SJCRH30 (cell line): ENCODE results near the gene ZSCAN1. TPM values are rescaled to one million over a fixed set of nuclear protein-coding genes. Genes with fewer than 3 reads are reported as not detected.
"Not testable (repeated sequence)": the region's sequence is repeated elsewhere in the genome, so short reads cannot be mapped to it uniquely, and the experiment has no call there.

ENCODE experiments used
- DNase-seq, 2 experiments: peaks; one replicate each; pipeline ENCODE4 v3.0.0-alpha.2; 2015 to 2020
- H3K27ac ChIP-seq: fragments of 250-450 bp; sonication (Bioruptor Pico); 2 replicates; pipeline ENCODE4 v1.5.1; 2020; ENCODE audit warnings: mild to moderate bottlenecking, moderate library complexity
- H3K27me3 ChIP-seq: fragments of 250-450 bp; sonication (Bioruptor Pico); 2 replicates; pipeline ENCODE4 v1.5.1; 2020; ENCODE audit warnings: mild to moderate bottlenecking, moderate library complexity
- H3K36me3 ChIP-seq: fragments of 250-450 bp; sonication (Bioruptor Pico); 2 replicates; pipeline ENCODE4 v1.5.1; 2020; ENCODE audit warnings: mild to moderate bottlenecking, moderate library complexity
- H3K4me1 ChIP-seq: fragments of 250-450 bp; sonication (Bioruptor Pico); 2 replicates; pipeline ENCODE4 v1.5.1; 2020; ENCODE audit warnings: mild to moderate bottlenecking, moderate library complexity
- H3K4me3 ChIP-seq: fragments of 250-450 bp; sonication (Bioruptor Pico); 2 replicates; pipeline ENCODE4 v1.5.1; 2020; ENCODE audit warnings: mild to moderate bottlenecking, moderate library complexity
- H3K9me3 ChIP-seq: fragments of 250-450 bp; sonication (Bioruptor Pico); replicated peaks from 2 replicates; pipeline ENCODE4 v1.5.1; 2020; ENCODE audit warnings: mild to moderate bottlenecking, moderate library complexity
- total RNA-seq: library from RNA; depleted of rRNA; stranded (reverse); fragments of >200 nt; shearing (Covaris generic); gene quantifications from 2 replicates; pipeline ENCODE4 v1.2.3, GENCODE V29; 2014; rRNA removed

The ZSCAN1 gene, protein sequence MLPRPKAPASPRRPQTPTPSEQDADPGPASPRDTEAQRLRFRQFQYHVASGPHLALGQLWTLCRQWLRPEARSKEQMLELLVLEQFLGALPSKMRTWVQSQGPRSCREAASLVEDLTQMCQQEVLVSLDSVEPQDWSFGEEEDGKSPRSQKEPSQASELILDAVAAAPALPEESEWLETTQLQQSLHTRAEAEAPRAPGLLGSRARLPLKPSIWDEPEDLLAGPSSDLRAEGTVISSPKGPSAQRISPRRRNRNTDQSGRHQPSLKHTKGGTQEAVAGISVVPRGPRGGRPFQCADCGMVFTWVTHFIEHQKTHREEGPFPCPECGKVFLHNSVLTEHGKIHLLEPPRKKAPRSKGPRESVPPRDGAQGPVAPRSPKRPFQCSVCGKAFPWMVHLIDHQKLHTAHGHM
- not detected in 2 replicates for total RNA-seq

DNA sequence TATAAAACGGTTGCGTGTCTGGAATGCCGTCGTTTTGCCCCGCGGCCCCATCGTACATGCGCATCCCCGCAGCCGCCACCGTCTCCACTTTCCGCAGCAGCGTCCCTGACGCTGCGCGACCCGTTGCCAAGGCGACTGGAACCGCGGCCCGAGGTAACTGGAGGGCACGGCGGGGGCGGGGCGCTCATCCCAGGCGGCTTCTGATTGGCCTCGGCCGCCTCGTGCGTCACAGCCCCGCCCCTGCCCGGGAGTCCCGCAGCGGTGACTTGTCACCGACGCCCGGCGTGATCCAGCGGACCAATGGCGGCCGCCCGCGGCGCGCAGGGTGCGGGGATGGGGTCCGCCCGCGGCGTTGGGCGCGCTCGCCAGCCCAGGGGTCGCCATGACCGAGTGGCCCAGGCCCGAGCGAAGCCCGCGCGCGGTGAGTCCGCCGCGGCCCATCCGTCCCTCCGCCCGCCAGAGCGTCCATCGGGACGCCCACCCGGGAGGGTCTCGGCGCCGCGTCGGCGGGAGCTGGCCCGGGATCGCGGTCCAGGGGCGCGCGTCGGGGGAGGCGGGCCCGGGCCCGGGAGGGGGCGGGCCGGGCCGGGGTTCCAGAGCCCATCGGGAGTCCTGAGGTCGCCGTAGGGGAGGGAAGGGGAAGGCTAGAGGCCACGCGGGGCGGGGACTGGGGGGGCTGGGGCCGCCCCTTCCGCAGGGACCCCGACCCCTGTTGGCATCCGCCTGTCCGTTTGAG is at the start of gene ZSCAN1:
ZSCAN1 (plus strand) TSS at position 285 of the 736 bp plus-strand sequence. CDS start 3,812 bp downstream, outside the sequence.
- H3K4me3 ChIP-seq = peak within 1 kb of the TSS; percentile 36; the same call in 1 of the 2 replicates
- no peaks in the 10 kb centered on the region for H3K9me3 ChIP-seq
- H3K4me1 ChIP-seq = no peaks in the 10 kb centered on the region
- no peaks in the 10 kb centered on the region for H3K36me3 ChIP-seq
- no peak within 1 kb of the TSS for H3K27ac ChIP-seq
- peak; percentile 50 to 61 for DNase-seq
- H3K27me3 ChIP-seq = no peaks in the 10 kb centered on the region

GRCh38 chr19:57992841-57993240 is 41.0 kb upstream of the ZSCAN1 start:
- DNase-seq = no peak
- Histone ChIP-seq H3K27me3 (no peaks in the 10 kb centered on the region), H3K4me3 (no peak overlapping the region), H3K27ac (no peak overlapping the region), H3K36me3 (peaks cover 35% of the 10 kb centered on the region), H3K4me1 (no peaks in the 10 kb centered on the region), H3K9me3 (0 out of 2 replicates have a peak, but pooled peaks cover 3% of the 10 kb centered on the region)

DNA sequence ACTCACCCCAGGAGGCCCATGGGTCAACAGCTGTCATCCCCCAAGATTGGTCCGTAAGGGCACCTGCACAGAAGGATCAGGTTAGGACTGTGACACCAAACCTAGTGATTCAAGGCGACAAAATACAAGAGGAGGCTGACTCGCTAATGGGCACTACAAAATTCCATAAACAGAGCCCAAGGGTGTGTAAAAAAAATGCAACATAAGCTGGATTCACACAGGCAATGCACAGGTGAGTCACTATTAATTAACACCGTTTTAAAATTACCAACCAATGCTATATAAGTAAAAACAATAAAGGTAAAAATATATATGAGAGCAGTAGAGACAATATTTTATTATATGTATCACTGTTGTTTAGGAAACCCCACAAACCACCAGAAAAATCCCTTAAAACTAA is 33.1 kb upstream of the ZSCAN1 start:
- Histone ChIP-seq H3K27ac (no peak overlapping the region), H3K4me3 (no peak overlapping the region), H3K36me3 (peaks cover 49% of the 10 kb centered on the region), H3K4me1 (no peaks in the 10 kb centered on the region), H3K9me3 (peaks cover 5% of the 10 kb centered on the region; the same call in 1 of the 2 replicates), H3K27me3 (no peaks in the 10 kb centered on the region)
- no peak for DNase-seq

DNA sequence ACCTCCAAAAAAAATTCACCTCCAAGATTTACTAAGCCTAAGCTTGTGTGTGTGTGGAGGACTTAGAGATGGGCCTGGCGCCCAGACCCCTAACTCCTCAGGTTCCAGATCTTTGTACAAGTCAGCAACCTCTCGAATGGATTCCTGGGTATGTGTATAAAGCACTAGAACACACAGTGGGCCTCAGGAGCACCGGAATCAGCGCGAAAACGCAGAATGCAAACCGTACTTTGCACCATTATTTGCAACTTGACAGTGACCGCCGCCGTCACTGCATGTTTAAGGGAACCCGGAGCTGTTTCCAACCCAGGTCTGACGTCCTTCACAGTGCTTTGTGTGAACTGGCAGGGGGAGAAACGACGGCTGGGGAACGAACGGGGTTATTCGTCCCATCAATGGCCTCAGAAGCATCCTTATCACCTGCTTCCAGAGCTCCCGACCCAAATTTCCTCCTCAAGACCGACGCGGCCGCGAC is 31.9 kb upstream of the ZSCAN1 start:
- Histone ChIP-seq H3K36me3 (peaks cover 49% of the 10 kb centered on the region), H3K27me3 (no peaks in the 10 kb centered on the region), H3K4me3 (peak overlapping the region; percentile 85), H3K27ac (peak overlapping the region; percentile 87), H3K4me1 (no peaks in the 10 kb centered on the region), H3K9me3 (peaks cover 5% of the 10 kb centered on the region; the same call in 1 of the 2 replicates)
- peak in 1 of 2 experiments; percentile 8 for DNase-seq

DNA sequence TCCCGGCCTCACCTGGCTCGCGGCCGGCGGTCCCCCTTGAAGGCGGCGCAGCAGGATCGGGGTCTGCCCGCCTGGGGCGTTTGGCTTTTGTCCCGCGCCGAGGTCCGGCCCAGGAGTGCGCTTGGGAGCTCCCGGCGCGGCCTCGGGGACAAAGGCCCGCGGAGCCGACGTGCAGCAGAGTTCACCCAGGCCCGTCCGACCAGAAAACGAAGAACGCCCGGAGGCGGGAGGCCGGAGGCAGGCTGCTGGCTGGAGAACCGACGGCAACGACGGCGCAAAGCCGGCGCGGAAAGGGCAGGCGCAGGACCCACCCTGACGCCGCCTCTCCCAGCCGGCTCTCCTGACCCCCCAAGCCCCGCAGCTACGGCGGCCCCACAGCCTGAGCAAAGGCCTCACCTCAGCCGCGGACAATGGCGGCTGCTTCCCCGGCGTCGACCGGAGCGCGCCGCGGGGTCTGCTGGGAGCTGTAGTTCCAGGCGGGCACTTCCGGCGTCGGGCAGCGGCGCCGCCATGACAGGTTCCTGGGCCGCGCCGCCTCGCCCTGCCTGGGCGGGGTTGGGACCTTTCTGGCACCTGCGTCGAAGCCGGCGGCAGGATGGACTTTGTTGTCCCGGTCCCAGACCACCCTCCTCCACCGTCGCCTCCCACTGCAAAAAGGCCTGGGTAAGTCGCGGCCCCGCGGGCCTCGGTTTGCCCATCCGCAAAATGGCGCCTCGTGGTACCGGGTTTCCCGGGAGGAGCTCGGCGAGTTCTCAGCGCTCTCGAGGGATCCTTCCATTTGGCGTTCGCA is 31.2 kb upstream of the ZSCAN1 start, which contains the start of gene ZNF606:
ZNF606 (minus strand) TSS at position 437 of the 790 bp plus-strand sequence. CDS start 1,501 bp downstream, outside the sequence.
- Histone ChIP-seq H3K9me3 (peaks cover 2% of the 10 kb centered on the region; the same call in 1 of the 2 replicates), H3K27me3 (no peaks in the 10 kb centered on the region), H3K27ac (peak within 1 kb of the TSS; percentile 87), H3K4me1 (no peaks in the 10 kb centered on the region), H3K4me3 (peak within 1 kb of the TSS; percentile 85), H3K36me3 (peaks cover 43% of the 10 kb centered on the region)
- peak; percentile 84 to 87 for DNase-seq

- peak overlapping the region; percentile 87 for H3K27ac ChIP-seq
- no peaks in the 10 kb centered on the region for H3K27me3 ChIP-seq
- peaks cover 2% of the 10 kb centered on the region; the same call in 1 of the 2 replicates for H3K9me3 ChIP-seq
- DNase-seq = no peak
- H3K4me3 ChIP-seq = peak overlapping the region; percentile 85
- H3K36me3 ChIP-seq = peaks cover 35% of the 10 kb centered on the region
- H3K4me1 ChIP-seq = no peaks in the 10 kb centered on the region
Measured at GRCh38 chr19:58003174-58003828, 30.5 kb upstream of the ZSCAN1 start.

DNA sequence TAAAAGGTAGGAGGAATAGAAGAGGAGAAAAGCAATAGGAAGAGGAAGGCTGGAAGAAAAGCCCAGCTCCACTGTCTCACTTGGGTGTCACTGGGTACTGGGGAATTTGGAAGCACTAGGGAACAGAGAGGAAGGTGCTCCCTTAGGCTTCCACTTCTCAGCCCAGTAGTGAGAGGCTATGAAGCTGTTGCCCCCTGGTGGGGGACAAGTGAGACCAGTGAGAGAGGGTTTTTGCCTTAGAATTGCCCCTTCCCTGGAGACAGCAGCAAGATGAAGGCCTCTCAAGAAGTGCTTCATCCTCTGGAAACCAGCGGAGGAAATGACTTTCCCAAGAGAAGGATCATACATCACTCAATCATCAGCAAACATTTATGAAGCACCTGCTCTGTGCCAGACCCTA is 26.5 kb upstream of the ZSCAN1 start:
- no peak overlapping the region for H3K4me3 ChIP-seq
- H3K4me1 ChIP-seq = no peaks in the 10 kb centered on the region
- peaks cover 6% of the 10 kb centered on the region for H3K36me3 ChIP-seq
- no peak overlapping the region for H3K27ac ChIP-seq
- no peaks in the 10 kb centered on the region for H3K27me3 ChIP-seq
- peak in 1 of 2 experiments; percentile 26 for DNase-seq
- H3K9me3 ChIP-seq = no peaks in the 10 kb centered on the region; the same call in 1 of the 2 replicates

DNA sequence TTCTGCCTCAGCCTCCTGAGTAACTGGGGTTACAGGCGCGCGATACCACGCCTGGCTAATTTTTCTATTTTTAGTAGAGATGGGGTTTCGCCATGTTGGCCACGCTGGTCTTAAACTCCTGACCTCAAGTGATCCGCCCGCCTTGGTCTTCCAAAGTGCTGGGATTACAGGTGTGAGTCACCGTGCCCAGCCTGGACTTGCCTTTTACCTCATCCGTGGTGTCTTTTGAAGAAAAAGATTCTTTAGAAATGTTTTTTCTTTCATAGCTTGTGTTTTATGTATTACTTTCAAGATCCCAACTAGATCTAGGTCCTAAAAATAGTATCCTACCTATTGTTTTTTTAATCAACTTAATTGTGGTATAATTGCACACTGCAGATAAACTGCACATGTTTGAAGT is 24.9 kb upstream of the ZSCAN1 start:
- H3K36me3 ChIP-seq, H3K9me3 ChIP-seq, H3K27me3 ChIP-seq, H3K4me1 ChIP-seq, DNase-seq, H3K27ac ChIP-seq: not testable (repeated sequence)
- peak overlapping the region; percentile 61 for H3K4me3 ChIP-seq

DNA sequence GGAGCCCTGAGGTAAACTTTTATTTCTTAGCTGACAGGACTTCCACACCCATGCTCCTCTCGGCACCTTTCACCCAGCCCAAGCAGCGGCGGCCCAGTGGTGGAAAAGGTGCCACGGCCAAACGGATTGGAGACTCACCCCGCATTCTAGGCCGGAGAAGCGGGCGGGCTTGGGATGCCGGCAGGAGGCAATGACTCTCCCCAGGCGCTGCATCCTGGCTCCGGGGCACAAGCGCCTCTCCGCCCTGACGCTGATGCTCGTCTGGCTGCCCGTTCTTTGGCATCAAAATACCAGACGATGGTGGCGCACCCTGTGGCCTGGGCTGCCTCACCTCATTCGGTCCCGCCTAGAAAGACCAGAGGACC is 24.5 kb upstream of the ZSCAN1 start:
- Histone ChIP-seq H3K9me3 (no peaks in the 10 kb centered on the region; the same call in 1 of the 2 replicates), H3K36me3 (peaks cover 6% of the 10 kb centered on the region), H3K4me3 (peak overlapping the region; percentile 61), H3K27ac (peak overlapping the region; percentile 48; the same call in 1 of the 2 replicates), H3K27me3 (no peaks in the 10 kb centered on the region), H3K4me1 (no peaks in the 10 kb centered on the region)
- no peak for DNase-seq

DNA sequence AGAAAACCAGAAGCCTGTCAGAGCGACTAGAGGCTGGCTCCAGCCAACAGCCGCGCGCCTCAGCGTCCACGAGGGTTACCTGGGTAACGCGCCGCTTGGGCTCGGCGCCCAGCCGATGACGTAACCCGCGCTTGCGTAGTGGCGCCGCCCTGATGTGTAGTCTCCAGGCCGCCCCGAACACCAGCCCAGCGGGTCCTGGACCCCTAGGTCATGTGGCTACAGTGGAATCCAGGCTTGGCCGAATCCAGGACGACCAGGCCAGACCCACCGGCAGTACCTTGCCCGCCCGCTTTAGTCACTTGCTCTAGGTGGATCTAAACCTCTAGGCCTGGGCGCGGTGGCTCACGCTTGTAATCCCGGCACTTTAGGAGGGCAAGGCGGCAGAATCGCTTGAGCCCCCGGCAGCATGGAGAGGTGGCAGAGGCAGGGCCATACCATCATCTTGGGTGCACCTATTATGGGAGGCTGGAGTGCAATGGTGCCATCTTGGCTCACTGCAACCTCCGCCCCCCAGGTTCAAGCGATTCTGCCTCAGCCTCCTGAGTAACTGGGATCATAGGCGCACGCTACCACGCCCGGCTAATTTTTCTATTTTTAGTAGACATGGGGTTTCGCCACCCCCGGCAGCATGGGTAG is 24.0 kb upstream of the ZSCAN1 start:
- peaks cover 6% of the 10 kb centered on the region for H3K36me3 ChIP-seq
- DNase-seq = peak; percentile 90 to 92
- H3K4me3 ChIP-seq = peak overlapping the region; percentile 61
- H3K9me3 ChIP-seq = no peaks in the 10 kb centered on the region; the same call in 1 of the 2 replicates
- no peaks in the 10 kb centered on the region for H3K27me3 ChIP-seq
- no peaks in the 10 kb centered on the region for H3K4me1 ChIP-seq
- peak overlapping the region; percentile 48 for H3K27ac ChIP-seq

DNA sequence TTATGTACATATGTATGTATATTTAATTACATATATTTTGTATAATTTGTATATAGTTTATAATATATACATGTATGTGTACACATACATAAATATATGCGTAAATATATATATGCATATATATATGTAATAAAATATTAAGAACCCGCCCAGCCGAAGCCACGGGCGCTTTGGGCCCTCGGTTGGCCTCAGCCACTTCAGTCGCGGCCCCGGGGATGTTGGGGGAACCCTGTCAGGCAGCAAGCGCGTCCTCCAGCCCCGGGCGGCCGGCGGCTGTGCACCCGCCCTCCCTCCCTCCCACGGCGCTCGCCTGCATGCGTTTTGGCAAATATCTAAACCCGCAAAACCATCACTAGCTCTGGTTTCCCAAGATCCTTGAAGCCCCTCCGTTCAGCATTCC is 23.3 kb upstream of the ZSCAN1 start:
- Histone ChIP-seq H3K27me3 (no peaks in the 10 kb centered on the region), H3K9me3 (no peaks in the 10 kb centered on the region), H3K4me3 (peak overlapping the region; percentile 61), H3K4me1 (no peaks in the 10 kb centered on the region), H3K27ac (no peak overlapping the region), H3K36me3 (peaks cover 6% of the 10 kb centered on the region)
- no peak for DNase-seq

DNA sequence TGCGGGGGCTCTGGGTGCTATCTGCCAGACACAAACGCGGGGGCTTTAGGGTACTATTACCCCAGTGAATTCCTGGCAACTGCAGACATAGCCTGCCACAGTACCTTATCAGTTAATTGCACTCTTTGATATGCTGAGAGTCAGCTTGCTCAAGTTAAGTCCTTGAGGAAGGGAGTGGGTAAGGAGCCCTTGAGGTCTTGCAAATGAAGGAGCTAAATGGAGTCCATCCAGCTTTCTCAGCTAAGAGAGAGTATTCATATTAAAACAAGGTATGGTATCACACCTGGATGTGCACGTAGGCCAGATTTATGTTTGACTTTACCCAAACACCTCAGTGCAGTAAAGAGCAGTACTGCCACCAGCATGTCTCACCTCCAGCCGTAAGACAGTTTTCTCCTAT is 19.7 kb upstream of the ZSCAN1 start:
- no peak for DNase-seq
- H3K27me3 ChIP-seq = no peaks in the 10 kb centered on the region
- no peaks in the 10 kb centered on the region for H3K9me3 ChIP-seq

DNA sequence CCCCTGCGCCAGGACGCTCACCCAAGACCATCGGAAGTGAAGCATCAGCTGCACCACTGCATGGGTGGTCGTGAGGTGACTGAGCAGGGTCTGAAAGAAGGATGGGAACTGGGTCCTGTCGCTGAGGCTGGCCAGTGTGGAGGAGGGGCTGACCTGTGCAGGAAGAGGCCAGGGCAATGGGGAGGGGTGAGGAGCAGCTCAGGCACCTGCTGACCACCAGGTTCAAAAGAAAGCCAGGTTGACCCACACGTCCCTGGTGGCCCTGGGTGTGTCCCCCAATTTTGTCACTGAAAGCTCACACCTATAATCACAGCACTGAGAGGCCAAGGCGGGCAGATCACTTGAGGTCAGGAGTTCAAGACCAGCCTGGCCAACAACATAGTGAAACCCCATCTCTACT is 13.7 kb upstream of the ZSCAN1 start:
- Histone ChIP-seq H3K27ac (no peak overlapping the region), H3K9me3 (no peaks in the 10 kb centered on the region), H3K27me3 (no peaks in the 10 kb centered on the region), H3K36me3 (no peaks in the 10 kb centered on the region), H3K4me1 (no peaks in the 10 kb centered on the region), H3K4me3 (no peak overlapping the region)
- no peak for DNase-seq

More for the DNA sequence above, 19.7 kb upstream of the ZSCAN1 start:
- H3K27ac ChIP-seq = no peak overlapping the region
- no peak overlapping the region for H3K4me3 ChIP-seq
- H3K4me1 ChIP-seq = no peaks in the 10 kb centered on the region
- no peaks in the 10 kb centered on the region for H3K36me3 ChIP-seq
